ENCODE data around the gene CLNK.

Gene CLNK

DNA sequence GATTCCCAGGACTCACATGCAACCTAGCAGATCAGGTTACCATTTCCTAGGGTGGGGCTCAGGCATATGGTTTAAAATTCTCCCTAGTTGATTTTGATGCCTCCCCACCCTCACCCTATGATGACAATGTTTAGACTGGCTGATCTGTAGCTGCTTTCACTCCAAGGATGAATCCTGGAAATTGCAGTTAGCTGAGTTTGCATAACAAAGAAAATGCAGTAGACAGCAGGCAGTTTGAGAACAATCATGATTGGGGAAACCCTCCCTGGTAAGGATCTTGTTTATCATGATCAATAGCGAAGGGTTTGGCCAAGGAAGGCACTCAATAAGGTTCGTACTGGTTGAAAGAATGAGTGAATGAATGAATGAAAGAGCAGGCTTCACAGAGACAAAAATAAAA lies 229.4 kb downstream of the CLNK start:
- no peak for DNase-seq (ENCODE audit: low spot score)

DNA sequence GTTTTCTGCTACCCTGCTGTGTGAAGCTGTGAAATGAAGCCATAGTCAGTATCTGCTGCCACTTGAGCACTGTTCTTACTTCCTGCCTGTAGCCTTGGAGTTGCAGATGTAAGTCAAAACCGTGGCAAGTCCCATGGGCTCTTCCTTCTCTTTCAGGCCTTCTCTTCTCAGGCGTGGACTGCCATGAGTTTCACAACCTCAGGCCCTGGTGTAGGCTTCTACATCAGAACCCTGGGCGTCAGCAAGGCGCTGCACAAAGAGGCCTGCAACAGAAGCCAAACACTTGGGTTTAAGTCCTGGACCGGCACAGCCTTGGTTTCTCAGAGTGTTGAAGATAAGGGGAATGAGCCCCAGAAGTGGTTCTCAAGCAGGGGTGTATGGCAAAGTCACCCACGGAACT lies 229.8 kb downstream of the CLNK start:
- no peak for DNase-seq (ENCODE audit: low spot score)

DNA sequence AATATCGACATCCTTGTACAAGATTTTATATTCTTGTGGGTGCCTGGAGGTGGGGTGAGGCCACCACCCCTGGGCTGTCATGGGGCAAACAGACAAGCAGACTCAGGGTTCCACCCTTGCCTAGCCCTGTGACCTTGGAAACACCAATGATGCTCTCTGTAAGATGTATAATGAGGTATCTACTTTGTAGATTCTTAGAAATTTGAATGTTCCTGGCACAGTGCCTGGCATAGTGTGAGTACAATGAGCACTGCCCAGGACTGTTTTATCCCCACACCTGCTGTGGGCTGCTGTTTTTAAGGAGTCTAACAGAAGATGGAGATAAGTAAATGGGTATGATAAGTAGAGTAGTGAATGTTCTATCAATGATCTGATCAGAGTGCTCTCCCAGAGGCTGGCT lies 230.4 kb downstream of the CLNK start:
- no peak for DNase-seq (ENCODE audit: low spot score)

DNA sequence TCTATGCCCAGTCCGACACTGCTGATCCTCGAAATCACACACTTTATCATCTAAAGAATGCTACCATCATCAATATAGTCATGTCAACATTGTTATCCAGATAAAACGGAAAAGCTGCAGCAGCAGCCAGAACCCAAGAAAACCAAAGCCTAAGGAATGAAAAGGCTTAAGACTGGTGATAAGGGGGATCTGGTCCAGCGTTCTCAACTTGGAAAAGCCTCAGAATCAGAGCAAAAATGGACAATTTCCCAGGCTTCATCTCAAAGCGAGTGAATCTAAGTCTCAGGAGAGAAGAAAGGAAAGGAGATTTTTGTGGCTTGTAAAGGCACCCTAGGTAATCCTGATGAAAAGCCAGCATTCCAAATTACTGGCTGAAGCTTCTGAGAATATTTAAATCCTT lies 235.6 kb downstream of the CLNK start:
- DNase-seq (ENCODE audit: low spot score): no peak

GRCh38 chr4:10442976-10443375 lies 241.6 kb downstream of the CLNK start:
- DNase-seq (ENCODE audit: low spot score): no peak

DNA sequence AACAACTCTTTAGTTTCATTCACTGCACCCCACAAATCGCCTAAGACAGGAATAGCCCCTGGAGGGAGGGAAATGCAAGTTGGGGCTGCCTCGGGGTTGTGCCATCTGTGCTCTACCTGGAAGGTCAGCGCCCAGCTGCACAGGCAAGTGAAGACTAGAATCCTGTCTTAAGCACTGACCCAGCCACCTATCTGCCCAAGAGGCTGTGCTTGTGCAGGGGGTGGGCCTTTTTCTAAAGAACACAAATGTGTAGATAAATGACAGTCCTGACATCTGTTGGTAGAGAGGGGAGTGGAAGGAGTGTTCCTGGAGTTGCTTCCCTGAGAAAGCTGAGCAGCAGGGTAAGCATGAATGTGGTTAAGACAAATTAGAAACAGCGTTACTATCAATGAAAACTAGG lies 243.1 kb downstream of the CLNK start:
- DNase-seq (ENCODE audit: low spot score): no peak

- no peak for DNase-seq (ENCODE audit: low spot score)
Measured at GRCh38 chr4:10438924-10439323, 245.6 kb downstream of the CLNK start.

DNA sequence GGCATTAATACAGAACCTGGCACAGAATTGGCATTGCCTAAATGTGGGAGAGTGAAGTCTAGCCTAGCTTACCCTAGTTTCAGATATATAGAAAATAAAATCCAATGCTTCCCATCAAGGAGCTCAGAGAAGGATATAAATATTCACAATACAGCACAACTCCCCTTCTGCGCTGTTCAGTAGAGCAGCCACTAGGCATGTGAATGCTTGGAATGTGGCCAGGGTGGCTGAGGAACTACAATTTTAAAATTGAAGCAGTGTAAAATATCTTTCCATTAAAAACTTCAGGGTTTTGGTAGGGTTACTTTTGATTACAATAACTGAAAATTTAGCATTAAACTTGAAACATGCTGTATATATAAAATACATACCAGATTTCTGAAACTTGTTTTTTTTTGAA lies 246.8 kb downstream of the CLNK start:
- DNase-seq (ENCODE audit: low spot score): no peak
